COR-L47 (cell line): ENCODE results near the gene OCRL.

Source experiments
- DNase-seq: peaks from one replicate; lab custom pipeline; 2025; lab: John Stamatoyannopoulos, UW

OCRL gene

DNA sequence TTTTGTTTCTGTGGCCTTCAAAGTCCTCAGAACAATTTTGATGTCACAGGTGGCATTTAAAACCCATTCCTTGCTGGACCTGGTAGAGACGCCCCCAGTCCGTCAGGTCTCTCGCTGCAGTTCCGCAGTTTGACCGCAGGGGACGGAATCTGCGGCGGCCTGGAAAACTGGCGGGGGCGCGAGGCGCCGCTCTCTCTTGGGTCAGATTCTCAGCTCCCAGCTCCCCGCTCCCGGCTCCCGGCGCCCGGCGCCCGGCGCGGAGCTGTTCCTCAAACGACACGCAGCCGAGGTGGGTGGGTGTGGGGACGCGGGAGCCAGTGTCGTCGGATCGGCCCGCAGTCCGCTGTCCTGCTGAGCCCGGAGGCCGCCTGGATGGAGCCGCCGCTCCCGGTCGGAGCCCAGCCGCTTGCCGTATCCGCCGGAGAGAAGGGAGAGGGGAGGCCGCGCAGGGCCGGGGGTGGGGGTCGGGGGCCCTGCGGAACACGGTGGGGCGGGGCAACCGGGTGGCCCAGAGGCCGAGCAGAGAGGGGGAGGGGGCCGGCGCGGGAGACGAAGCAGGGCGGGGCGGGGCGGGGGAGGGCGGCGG lies at the start of gene OCRL:
OCRL (plus strand) TSS at position 192 of the 586 bp plus-strand sequence; CDS start at position 373, 181 bp downstream.
- DNase-seq, result peak; percentile 23

DNA sequence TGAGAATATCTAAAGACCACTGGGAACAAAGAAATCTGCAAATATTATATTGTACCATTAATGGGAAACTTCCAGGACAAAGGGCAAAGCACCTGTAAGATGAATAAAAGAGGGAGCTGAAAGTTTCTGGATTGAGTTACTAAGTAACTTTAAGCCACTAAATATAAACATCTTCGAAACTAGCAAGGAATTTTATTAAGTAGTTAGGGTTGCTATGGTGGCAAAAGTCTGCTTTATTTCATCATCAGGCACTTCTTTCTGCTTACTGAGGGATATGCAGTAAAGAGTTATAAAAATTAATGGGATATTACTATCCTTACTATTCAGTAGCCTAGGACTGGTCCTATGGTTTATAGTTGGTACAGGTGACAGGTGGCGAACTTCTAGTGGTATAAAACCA lies 49.7 kb upstream of the OCRL start:
- no peak for DNase-seq

DNA sequence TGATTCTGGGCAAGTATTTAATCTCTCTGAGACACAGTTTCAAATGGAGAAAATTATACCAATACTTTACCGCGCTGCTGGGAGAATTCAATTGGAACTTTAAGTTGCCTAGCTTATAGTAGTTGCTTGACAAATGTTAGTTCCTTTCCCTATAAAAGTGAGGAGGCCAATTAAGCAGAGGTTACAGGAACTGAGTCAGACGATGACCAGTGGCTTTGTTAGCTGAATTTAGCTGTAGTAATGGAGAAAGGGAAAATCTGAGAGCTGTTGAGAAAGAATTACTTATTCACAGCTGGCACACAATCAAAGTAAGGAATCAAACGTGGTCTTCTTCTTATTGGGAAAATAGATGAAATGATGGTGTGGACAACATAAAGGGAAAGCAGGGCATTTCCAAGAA lies 46.4 kb upstream of the OCRL start:
- no peak for DNase-seq

DNA sequence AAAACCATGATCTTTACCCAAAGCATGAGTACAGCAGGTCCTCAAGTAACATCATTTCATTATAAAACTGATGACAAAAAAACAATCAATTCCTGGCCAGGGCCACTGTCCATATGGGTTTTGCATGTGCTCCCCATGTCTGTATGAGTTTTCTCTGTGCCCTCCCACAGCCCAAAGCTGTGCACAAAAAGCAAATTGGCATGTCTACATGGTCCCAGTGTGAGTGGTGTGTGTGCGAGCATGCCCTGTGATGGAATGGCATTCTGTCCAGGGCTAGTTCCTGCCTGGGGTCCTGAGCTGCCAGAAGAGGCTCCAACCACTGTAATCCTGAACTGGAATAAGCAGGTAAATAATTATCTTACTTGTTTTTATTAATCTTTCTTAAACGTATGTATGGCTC lies 45.2 kb upstream of the OCRL start:
- no peak for DNase-seq

DNA sequence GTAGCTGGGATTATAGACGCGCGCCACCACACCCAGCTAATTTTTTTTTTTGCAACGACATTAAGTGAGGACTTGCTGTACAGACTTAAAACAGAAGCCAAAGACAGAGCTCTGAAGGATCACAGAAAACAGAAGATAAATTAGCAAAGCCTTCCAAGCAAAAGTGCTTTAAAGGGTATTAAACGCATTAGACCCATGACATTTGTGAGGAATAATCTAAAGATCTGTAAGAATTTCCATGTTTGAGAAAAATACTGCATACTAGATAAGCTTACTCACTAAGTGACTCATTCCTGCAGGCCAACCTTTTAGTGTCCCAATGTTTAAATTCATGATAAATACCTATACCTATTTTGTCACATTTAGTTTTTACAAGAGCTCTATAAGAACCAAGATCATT lies 44.2 kb upstream of the OCRL start:
- DNase-seq, result no peak

DNA sequence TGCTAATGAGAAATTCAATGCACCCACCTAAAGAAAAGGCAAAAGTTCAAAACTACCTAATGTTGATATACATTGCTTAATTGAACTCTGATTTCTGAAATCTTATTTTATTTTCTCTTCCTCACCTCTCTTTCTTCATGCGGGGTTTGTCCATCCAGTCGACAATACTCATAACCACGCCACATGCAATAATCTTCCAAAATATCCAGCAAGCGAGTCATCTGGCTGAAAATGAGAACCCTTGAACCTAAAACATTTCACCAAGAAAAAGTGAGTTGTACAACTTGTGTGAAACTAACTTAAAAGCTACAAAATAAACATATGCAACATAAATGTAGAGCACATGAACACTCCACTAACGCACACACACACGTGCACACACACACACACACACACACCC lies 43.4 kb upstream of the OCRL start:
- DNase-seq, result no peak

DNA sequence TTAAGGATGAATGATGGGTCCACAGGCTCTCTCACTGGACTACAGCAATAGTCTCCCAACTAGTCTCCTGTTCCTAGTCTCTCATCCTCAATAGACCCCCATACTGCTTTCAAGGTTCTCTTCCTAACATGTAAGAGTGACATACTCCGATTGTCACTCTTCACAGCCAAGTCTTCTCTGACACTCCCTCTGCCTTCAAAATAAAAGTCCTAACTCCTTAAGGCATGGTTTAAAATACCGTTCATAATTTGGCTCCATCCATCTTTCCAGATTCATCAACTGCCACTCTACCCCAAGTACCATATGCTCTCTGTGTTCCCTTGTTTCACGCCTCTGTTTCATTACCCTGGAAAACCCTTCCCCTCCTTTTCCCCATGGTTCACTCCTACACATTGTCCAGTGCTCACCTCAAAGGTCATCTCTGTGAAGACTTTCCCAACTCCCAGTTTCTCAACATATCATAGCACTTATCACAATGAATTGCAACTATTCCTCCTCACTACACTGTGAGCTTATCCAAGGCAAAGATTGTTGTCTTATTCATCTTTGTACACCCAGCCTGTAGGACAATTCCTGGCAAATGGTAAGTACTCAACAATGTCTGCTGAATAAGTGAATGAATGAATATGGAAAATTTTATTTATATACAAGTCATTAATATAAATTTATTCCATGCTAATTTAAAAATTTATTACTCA lies 42.8 kb upstream of the OCRL start:
- no peak for DNase-seq

DNA sequence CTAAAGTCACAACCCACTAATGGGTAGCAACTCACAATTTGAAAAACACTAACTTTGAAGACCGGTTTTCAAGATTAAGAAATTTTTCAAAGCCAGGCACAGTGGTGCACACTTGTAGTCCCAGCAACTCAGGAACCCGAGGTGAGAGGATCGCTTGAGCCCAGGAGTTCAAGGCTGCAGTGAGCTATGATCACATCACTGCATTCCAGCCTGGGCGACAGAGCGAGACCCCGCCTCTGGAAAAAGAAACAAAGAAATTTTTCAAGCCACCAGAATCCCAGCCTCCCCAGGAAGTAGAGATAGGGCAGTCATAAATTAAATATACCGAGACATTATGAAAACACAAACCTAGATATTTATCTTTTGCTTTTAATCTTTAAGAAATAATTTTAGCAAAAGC lies 29.7 kb upstream of the OCRL start:
- DNase-seq, result no peak

DNA sequence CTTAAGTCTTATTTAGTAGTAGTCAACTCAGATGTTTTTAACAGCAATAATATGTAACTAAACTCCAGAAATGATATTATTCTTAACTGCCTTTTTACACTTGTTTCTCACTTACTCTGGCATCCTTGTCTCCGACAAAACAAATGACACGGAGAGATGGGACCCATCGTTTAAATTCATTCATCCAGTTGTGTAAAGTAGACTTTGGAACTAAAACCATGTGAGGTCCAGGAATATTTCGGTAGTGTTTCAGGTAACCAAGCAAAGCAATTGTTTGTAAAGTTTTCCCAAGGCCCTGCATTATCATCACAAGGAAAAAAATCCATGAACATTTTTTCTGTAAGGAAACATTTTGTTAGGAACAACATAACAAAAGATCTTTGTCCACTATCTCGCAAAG lies 28.4 kb upstream of the OCRL start:
- no peak for DNase-seq

DNA sequence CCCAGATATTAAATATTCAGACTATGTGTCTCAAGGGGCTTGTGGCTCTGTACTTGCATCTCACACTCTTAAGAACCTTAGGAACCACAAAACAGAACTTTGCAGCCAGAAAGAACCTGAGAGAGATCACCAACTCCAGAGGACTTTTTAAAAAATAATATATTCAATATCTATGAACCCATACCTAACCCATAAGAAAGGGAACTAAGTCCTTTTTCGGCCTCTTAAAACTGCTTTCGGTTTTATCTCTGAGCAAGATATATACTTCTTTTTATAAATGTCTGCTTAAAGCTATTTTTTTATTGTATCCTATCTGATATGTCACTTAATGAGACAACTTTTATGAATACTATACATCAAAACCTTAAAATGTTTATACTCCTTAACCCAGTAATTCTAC lies 27.6 kb upstream of the OCRL start:
- DNase-seq, result no peak

DNA sequence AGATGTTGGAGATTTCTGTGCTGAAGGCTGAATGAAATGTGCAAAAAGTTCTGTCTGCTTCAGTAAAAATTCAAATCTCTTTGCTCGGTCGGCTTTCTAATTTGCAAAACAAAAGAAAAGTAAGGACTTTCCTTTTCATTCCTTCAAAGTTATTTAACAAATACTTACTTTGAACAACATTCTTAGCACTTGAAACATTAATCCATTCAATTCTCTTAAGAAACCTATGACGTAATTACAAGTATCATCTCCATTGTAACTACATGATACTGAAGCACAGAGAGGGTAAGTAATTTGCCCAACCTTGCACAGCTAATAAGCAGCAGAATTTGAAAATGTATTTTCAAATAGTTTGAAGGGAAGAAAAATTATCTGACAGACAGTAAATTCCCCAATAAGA lies 23.7 kb upstream of the OCRL start:
- DNase-seq, result no peak

DNA sequence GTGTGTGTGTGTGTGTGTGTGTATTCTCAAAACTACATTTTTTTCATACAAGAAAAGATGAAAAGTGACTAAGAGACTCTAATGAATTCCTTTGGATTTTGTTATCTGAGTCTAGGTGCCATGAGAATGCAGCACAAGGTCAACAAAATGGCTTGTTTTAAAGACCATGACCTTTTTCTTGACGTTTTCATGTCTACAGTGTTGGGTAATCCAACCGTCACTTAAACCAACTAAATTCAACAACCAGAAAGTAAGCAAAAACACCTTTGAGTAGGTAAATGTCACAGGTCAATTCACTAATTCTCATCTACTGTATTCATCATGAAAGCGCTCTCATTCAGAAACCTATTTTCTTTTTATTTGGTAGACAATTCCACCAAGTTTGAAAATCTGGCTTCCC lies 19.9 kb upstream of the OCRL start:
- no peak for DNase-seq

DNA sequence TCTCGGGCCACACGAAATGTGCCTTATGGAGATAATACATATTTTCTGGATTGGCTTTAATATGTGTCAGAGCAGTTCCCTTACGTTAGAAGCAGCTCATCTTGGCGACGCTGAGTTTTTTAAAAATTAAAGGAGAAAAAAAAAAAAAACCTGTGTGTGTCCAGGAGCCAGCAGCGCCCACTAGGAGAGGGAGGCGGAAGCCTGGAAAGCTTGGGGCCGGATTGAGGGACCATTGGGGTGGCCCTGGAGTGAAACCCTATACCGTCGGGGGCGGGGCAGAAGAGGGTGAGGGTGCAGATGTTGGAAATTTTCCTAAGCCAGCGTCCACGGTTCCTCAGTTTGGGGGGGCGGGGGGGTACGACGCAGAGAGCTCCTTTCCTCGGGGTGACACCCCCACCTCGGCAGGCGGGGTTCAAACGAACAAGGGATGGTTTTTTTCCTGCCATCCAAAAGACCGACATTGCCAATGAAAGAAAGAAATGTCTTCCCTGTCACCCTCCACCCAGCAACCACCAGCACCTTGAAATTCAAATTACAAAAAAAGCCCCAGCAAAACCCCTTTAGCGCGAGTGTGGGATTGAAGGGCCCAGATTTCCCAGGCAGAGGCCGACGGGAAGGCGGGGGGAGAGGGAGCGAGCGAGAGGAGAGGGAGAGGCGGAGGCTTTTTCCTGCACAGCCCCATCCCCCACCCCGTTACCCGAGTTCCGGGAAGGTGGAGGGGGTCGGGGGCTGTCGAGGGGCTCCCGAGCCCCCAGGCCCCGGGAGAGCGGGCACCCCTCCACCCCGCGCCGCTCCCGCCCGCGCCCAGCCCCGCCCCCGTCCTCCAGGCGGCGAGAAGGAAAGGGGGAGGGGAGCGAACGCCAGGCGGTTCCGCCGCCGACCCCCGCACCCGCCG lies 17.6 kb upstream of the OCRL start:
- peak; percentile 38 for DNase-seq

DNA sequence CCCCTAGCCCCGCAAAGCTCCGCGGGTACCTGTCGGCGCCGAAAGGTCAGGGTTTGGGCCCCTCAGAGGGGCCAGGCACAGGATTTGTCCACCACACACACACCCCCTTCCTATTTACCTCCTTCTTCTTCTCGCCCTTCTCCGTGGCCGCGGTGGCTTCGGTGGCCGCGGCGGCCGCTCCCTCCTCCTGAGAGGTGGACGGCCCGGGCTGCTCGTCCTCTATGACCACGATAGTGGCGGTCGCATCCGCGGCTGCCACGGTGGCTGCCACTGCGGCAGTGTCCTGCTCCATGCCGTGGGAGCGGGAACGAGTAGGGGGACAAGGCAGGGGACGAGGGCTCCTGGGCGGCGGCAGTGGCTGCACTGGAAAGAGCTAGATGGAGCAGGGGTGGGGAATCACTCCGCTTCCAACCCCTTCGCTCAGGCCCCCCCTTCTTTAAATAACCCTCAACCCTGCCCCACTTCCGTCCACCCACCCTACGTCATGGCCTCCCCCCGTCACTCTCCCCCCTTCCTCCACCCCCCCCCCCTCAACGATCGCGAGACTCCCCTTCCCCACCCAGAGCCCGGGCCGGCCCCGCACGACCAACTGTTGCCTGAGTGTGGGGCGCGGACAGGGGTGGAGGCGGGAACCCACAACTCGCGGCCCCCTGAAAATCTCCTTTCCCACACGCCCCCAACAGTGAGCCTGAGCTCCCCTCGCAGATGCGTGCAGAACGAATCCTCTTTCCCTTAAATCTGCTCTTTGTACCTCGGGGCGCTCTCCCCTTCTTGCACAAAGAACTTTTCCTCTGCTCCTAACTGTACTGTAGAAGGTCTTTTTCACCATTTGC lies 16.8 kb upstream of the OCRL start, which contains the start of gene SMARCA1:
SMARCA1 (minus strand) TSS at position 412 of the 833 bp plus-strand sequence; CDS start at position 292, 120 bp downstream.
- peak; percentile 56 for DNase-seq

DNA sequence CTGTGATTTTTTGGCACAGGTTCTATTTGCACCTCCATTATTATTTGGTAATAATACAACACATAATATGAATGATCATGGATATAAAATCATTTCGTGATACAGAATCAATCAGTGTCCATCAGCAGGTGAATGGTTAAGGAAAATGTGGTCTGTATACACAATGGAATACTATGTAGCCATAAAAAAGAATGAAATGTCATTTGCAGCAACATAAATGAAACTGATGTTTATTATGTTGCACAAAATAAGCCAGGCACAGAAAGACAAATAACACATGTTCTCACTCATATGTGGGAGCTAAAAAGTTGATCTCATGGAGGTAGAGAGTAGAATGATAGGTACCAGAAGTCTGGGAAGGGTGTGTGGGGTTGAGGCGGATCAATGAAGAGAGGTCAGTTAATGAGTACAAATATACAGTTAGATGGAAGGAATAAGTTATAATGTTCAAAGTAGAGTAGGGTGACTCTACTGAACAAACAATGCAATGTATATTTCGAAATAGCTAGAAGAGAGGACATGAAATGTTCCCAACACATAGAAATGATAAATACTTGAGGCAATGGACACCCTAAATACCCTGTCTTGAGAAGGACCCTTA lies 15.7 kb upstream of the OCRL start:
- DNase-seq, result no peak

DNA sequence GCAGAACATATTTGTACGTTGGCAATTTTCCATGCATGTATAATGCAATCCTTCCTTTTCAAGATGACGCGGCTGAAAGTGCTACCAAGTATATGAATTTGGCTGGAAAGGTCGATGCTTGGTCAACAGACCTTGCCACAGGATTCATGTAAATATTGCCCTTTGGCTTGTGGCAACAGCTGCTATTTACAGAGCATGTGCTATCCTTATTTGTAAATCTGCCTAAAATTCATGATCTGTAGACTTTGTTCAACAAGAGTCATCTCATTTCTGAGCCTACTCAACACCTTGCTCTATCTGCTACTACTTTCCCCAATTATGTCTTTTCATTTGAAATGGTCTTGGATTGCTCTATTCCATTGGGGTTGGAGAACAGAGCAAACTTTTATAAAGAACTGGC lies 14.9 kb upstream of the OCRL start:
- no peak for DNase-seq

DNA sequence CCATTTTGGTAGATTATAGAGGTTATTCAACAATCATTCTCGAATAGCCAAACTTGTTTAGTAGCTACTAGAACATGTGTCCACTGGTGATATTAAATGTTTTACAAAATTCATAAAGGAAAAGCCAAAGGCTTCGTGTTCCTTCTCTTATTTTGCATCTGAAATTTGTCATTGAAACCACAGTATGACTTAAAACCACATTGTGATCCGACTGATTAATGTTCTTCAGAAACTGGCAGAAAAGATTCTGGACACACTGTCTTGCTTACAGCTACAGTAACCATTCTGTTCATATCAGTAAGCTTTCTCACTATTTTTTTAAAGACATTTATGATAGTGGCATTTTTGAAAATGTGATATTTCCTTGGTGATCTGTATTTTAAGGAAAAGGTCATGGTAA lies 14.2 kb upstream of the OCRL start:
- no peak for DNase-seq

DNA sequence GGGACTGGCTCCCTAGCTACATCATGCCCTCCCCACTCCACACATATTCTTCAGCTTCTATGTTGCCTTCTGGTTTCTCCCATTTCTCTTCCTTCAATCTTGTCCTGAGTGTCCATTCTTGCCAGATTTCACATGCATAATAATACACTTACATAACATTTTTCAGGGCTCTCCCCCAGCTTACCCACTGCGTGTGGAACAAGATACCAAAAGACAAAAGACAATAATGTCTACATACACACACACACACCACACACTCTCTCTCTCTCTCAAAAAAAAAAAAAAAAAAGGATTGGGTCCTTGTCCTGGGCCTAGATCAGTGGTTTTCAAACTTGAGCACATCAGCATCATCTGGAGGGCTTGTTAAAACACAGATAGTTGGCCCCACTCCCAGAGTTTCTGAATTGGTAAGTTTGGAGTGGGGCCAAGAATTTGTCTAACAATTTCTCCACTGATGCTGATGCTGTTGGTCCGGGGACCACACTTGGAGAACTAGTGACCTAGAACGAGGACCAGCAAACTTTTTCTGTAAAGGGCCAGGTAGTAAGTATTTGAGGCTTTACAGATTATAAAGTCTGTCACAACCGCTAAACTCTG lies 10.3 kb upstream of the OCRL start:
- DNase-seq, result peak; percentile 73

DNA sequence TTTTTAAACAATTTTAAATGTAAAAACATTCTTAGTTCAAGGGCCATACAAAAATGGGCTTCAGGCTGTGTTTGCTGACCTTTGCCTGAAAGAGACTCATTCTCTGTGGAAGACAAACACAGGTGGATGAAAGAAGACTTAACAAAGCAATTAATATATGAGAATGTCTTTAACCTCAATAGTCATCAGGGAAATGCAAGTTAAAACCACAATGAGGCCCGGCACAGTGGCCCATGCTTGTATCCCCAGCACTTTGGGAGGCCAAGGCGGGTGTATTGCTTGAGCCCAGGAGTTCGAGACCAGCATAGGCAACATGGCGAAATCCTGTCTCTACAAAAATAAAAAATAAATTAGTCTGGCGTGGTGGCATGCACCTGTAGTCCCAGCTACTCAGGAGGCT lies 9.6 kb upstream of the OCRL start:
- DNase-seq, result no peak

DNA sequence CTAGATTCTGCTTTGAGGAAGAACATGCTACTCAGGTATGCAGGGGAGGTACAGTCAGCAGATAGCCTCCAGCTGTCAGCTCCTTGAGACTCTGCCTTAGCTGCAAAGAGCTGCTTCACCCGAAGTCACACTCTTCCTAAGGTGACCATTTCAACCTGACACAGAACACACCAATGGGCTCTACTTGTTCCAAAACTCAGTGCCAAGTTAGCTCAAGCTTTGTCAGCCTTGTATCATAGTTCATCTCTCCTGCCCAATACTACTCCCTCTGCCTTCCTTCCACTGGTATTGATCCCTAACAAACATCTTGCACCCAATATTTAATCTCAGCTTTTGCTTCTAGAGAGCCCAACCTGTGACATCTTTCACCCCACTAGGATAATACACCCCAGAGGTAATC lies 8.9 kb upstream of the OCRL start:
- no peak for DNase-seq
